Measurements from ENCODE around the gene MBNL1.
"Not testable (repeated sequence)": the region's sequence is repeated elsewhere in the genome, so short reads cannot be mapped to it uniquely, and the experiment has no call there.

The MBNL1 gene

GRCh38 chr3:152319831-152320617 lies 51.3 kb downstream of the MBNL1 start:
- DNase-seq (ENCODE audit: low read depth) = no peak

- no peak for DNase-seq (ENCODE audit: low read depth)
Observed at GRCh38 chr3:152321200-152321954, 52.6 kb downstream of the MBNL1 start.

- no peak for DNase-seq (ENCODE audit: low read depth)
Observed at GRCh38 chr3:152321955-152322377, 53.2 kb downstream of the MBNL1 start.

- no peak for DNase-seq (ENCODE audit: low read depth)
Observed at GRCh38 chr3:152322756-152323155, 54.0 kb downstream of the MBNL1 start.

GRCh38 chr3:152323834-152324233 lies 55.1 kb downstream of the MBNL1 start:
- no peak for DNase-seq (ENCODE audit: low read depth)

- DNase-seq (ENCODE audit: low read depth) = no peak
Observed at GRCh38 chr3:152325136-152325535, 56.4 kb downstream of the MBNL1 start.

GRCh38 chr3:152327203-152327602 lies 58.5 kb downstream of the MBNL1 start:
- DNase-seq (ENCODE audit: low read depth) = no peak

- no peak for DNase-seq (ENCODE audit: low read depth)
Observed at GRCh38 chr3:152328841-152329240, 60.1 kb downstream of the MBNL1 start.

GRCh38 chr3:152330559-152330958 lies 61.8 kb downstream of the MBNL1 start:
- no peak for DNase-seq (ENCODE audit: low read depth)

GRCh38 chr3:152331018-152331541 lies 62.4 kb downstream of the MBNL1 start:
- DNase-seq (ENCODE audit: low read depth) = no peak

GRCh38 chr3:152331998-152332397 lies 63.3 kb downstream of the MBNL1 start:
- no peak for DNase-seq (ENCODE audit: low read depth)

GRCh38 chr3:152333928-152334327 lies 65.2 kb downstream of the MBNL1 start:
- DNase-seq (ENCODE audit: low read depth) = no peak

- DNase-seq (ENCODE audit: low read depth) = no peak
Observed at GRCh38 chr3:152334761-152335160, 66.0 kb downstream of the MBNL1 start.

- no peak for DNase-seq (ENCODE audit: low read depth)
Observed at GRCh38 chr3:152335273-152335672, 66.5 kb downstream of the MBNL1 start.

GRCh38 chr3:152337337-152337736 lies 68.6 kb downstream of the MBNL1 start:
- DNase-seq (ENCODE audit: low read depth) = not testable (repeated sequence)

- DNase-seq (ENCODE audit: low read depth) = no peak
Observed at GRCh38 chr3:152338159-152338720, 69.5 kb downstream of the MBNL1 start.

- no peak for DNase-seq (ENCODE audit: low read depth)
Observed at GRCh38 chr3:152339881-152340505, 71.3 kb downstream of the MBNL1 start.

GRCh38 chr3:152345233-152345632 lies 76.5 kb downstream of the MBNL1 start:
- no peak for DNase-seq (ENCODE audit: low read depth)

GRCh38 chr3:152346058-152346457 lies 77.3 kb downstream of the MBNL1 start:
- DNase-seq (ENCODE audit: low read depth) = no peak

- DNase-seq (ENCODE audit: low read depth) = no peak
Observed at GRCh38 chr3:152346740-152347139, 78.0 kb downstream of the MBNL1 start.

GRCh38 chr3:152348436-152349177 lies 79.9 kb downstream of the MBNL1 start:
- no peak for DNase-seq (ENCODE audit: low read depth)

- no peak for DNase-seq (ENCODE audit: low read depth)
Observed at GRCh38 chr3:152349392-152349791, 80.7 kb downstream of the MBNL1 start.
